HEK293 (cell line): Measurements from ENCODE around the gene PWWP2B.

Source experiments
- CTCF ChIA-PET: fragments of 350-600 bp; formaldehyde crosslinking; extraction: SDS; loops from one replicate; lab custom pipeline; 2021; ENCODE audit warnings: antibody characterized with exemption; lab: Yijun Ruan, JAX
- POLR2A ChIA-PET: fragments of 300-600 bp; formaldehyde crosslinking; extraction: SDS; loops from one replicate; lab custom pipeline; 2020; ENCODE audit warnings: antibody characterized with exemption, inconsistent platforms; lab: Yijun Ruan, JAX
- H3K27ac ChIP-seq: fragments of 200-500 bp; sonication (Bioruptor generic); 2 replicates; pipeline ENCODE4 v1.5.1; 2014; ENCODE audit warnings: low read depth, low read length, control low read depth, inconsistent platforms; ENCODE audit errors: extremely low read depth
- H3K36me3 ChIP-seq, 2 experiments: fragments of 200-500 bp in 1 of 2; sonication (Bioruptor generic) in 1 of 2; 1 replicate in 1 of 2; 2 replicates in 1 of 2; pipeline ENCODE4 v1.5.1; 2014 to 2017; ENCODE audit warnings: inconsistent platforms in 2 of 2, low read length in 2 of 2; ENCODE audit not compliant: control insufficient read depth in 2 of 2, insufficient read depth in 1 of 2
- H3K4me1 ChIP-seq: fragments of 200-500 bp; sonication (Bioruptor generic); 2 replicates; pipeline ENCODE4 v1.5.1; 2014; ENCODE audit warnings: mild to moderate bottlenecking, low read length, inconsistent platforms; ENCODE audit not compliant: control insufficient read depth, insufficient read depth
- H3K4me3 ChIP-seq: 2 replicates; pipeline ENCODE4 v1.5.1; 2011; ENCODE audit warnings: low read depth, mild to moderate bottlenecking, control low read depth, low read length, moderate library complexity
- H3K9me3 ChIP-seq: fragments of 200-500 bp; sonication (Bioruptor generic); 2 replicates; pipeline ENCODE4 v1.5.1; 2014; ENCODE audit warnings: low read depth, low read length, inconsistent platforms; ENCODE audit not compliant: control insufficient read depth, insufficient read depth
- GLIS2 ChIP-seq: fragments of 450-650 bp; formaldehyde crosslinking; IDR thresholded peaks from 2 replicates; pipeline ENCODE4 v1.5.1; 2016; ENCODE audit warnings: missing biosample characterization, missing genetic modification characterization
- KLF10 ChIP-seq: fragments of 450-650 bp; IDR thresholded peaks from 2 replicates; pipeline ENCODE4 v1.5.1; 2018; ENCODE audit warnings: missing biosample characterization, mild to moderate bottlenecking, missing genetic modification characterization
- PATZ1 ChIP-seq: fragments of 450-650 bp; formaldehyde crosslinking; IDR thresholded peaks from 2 replicates; pipeline ENCODE4 v1.5.1; 2016; ENCODE audit warnings: missing biosample characterization, missing genetic modification characterization
- REST ChIP-seq: fragments of 450-650 bp; formaldehyde crosslinking; IDR thresholded peaks from 2 replicates; pipeline ENCODE4 v1.5.1; 2016; ENCODE audit warnings: missing biosample characterization, missing genetic modification characterization
- SCRT2 ChIP-seq: fragments of 450-650 bp; formaldehyde crosslinking; IDR thresholded peaks from 2 replicates; pipeline ENCODE4 v1.5.1; 2016; ENCODE audit warnings: missing biosample characterization, missing genetic modification characterization
- SP2 ChIP-seq: fragments of 450-650 bp; formaldehyde crosslinking; IDR thresholded peaks from 2 replicates; pipeline ENCODE4 v1.5.1; 2016; ENCODE audit warnings: missing biosample characterization, missing genetic modification characterization
- ZBTB1 ChIP-seq: fragments of 450-650 bp; formaldehyde crosslinking; IDR thresholded peaks from 2 replicates; pipeline ENCODE4 v1.5.1; 2016; ENCODE audit warnings: missing biosample characterization, missing genetic modification characterization
- ZBTB44 ChIP-seq: fragments of 450-650 bp; IDR thresholded peaks from 2 replicates; pipeline ENCODE4 v1.5.1; 2018; ENCODE audit warnings: missing biosample characterization, mild to moderate bottlenecking, missing genetic modification characterization
- ZBTB48 ChIP-seq: fragments of 450-650 bp; formaldehyde crosslinking; IDR thresholded peaks from 2 replicates; pipeline ENCODE4 v1.5.1; 2016; ENCODE audit warnings: missing biosample characterization, missing genetic modification characterization
- ZBTB6 ChIP-seq: fragments of 450-650 bp; formaldehyde crosslinking; IDR thresholded peaks from 2 replicates; pipeline ENCODE4 v1.5.1; 2017; ENCODE audit warnings: missing biosample characterization, missing genetic modification characterization
- ZBTB8A ChIP-seq: fragments of 450-650 bp; formaldehyde crosslinking; IDR thresholded peaks from 2 replicates; pipeline ENCODE4 v1.5.1; 2016; ENCODE audit warnings: missing biosample characterization, missing genetic modification characterization
- ZNF132 ChIP-seq: fragments of 450-650 bp; formaldehyde crosslinking; IDR thresholded peaks from 2 replicates; pipeline ENCODE4 v1.5.1; 2017; ENCODE audit warnings: missing biosample characterization, missing genetic modification characterization, borderline replicate concordance
- ZNF23 ChIP-seq: fragments of 450-650 bp; formaldehyde crosslinking; IDR thresholded peaks from 2 replicates; pipeline ENCODE4 v1.5.1; 2016; ENCODE audit warnings: missing biosample characterization, missing genetic modification characterization, borderline replicate concordance
- ZNF239 ChIP-seq: fragments of 450-650 bp; formaldehyde crosslinking; IDR thresholded peaks from 2 replicates; pipeline ENCODE4 v1.5.1; 2016; ENCODE audit warnings: missing biosample characterization, missing genetic modification characterization
- ZNF280C ChIP-seq: fragments of 450-650 bp; formaldehyde crosslinking; IDR thresholded peaks from 2 replicates; pipeline ENCODE4 v1.5.1; 2016; ENCODE audit warnings: missing biosample characterization, missing genetic modification characterization
- ZNF302 ChIP-seq: fragments of 450-650 bp; formaldehyde crosslinking; IDR thresholded peaks from 2 replicates; pipeline ENCODE4 v1.5.1; 2016; ENCODE audit warnings: missing biosample characterization, missing genetic modification characterization, low read depth
- ZNF350 ChIP-seq: fragments of 450-650 bp; formaldehyde crosslinking; IDR thresholded peaks from 2 replicates; pipeline ENCODE4 v1.5.0; 2017; ENCODE audit warnings: missing biosample characterization, mild to moderate bottlenecking, missing genetic modification characterization
- ZNF48 ChIP-seq: fragments of 450-650 bp; formaldehyde crosslinking; IDR thresholded peaks from 2 replicates; pipeline ENCODE4 v1.5.1; 2016; ENCODE audit warnings: missing biosample characterization, missing genetic modification characterization
- ZNF521 ChIP-seq: fragments of 450-650 bp; formaldehyde crosslinking; IDR thresholded peaks from 2 replicates; pipeline ENCODE4 v1.5.1; 2017; ENCODE audit warnings: missing biosample characterization, mild to moderate bottlenecking, missing genetic modification characterization
- ZNF560 ChIP-seq: fragments of 450-650 bp; formaldehyde crosslinking; IDR thresholded peaks from 2 replicates; pipeline ENCODE4 v1.5.1; 2017; ENCODE audit warnings: missing biosample characterization, missing genetic modification characterization, borderline replicate concordance
- ZNF600 ChIP-seq: fragments of 450-650 bp; formaldehyde crosslinking; IDR thresholded peaks from 2 replicates; pipeline ENCODE4 v1.5.1; 2016; ENCODE audit warnings: missing biosample characterization, missing genetic modification characterization
- ZNF624 ChIP-seq: fragments of 450-650 bp; formaldehyde crosslinking; IDR thresholded peaks from 2 replicates; pipeline ENCODE4 v1.5.1; 2017; ENCODE audit warnings: missing biosample characterization, missing genetic modification characterization
- ZNF639 ChIP-seq: fragments of 450-650 bp; formaldehyde crosslinking; IDR thresholded peaks from 2 replicates; pipeline ENCODE4 v1.5.1; 2016; ENCODE audit warnings: missing biosample characterization, missing genetic modification characterization
- ZNF660 ChIP-seq: fragments of 450-650 bp; IDR thresholded peaks from 2 replicates; pipeline ENCODE4 v1.5.1; 2018; ENCODE audit warnings: missing biosample characterization, mild to moderate bottlenecking, missing genetic modification characterization
- ZNF707 ChIP-seq: fragments of 450-650 bp; formaldehyde crosslinking; IDR thresholded peaks from 2 replicates; pipeline ENCODE4 v1.5.1; 2016; ENCODE audit warnings: missing biosample characterization, missing genetic modification characterization
- ZXDB ChIP-seq: fragments of 450-650 bp; formaldehyde crosslinking; IDR thresholded peaks from 2 replicates; pipeline ENCODE4 v1.5.1; 2016; ENCODE audit warnings: missing biosample characterization, missing genetic modification characterization

Gene PWWP2B

GRCh38 chr10:132394936-132395703 is 1.9 kb upstream of the PWWP2B start:
- H3K9me3 ChIP-seq: no peaks in the 10 kb centered on the region
- CTCF ChIA-PET: no interaction called here
- no peaks in the 10 kb centered on the region for H3K36me3 ChIP-seq
- POLR2A ChIA-PET: no interaction called here
- H3K4me3 ChIP-seq: no peak overlapping the region
- H3K27ac ChIP-seq: no peak overlapping the region
- H3K4me1 ChIP-seq: no peaks in the 10 kb centered on the region; the same call in 1 of the 2 replicates
- no peak for TF ChIP-seq ZNF624 (tag by site-specific recombination)
- TF ChIP-seq REST (tag by site-specific recombination): no peak
- TF ChIP-seq PATZ1: peak; percentile 49; the same call in 1 of the 2 replicates
- no peak for TF ChIP-seq KLF10 (tag by site-specific recombination)
- no peak for TF ChIP-seq ZBTB6
- TF ChIP-seq ZNF350: no peak
- TF ChIP-seq ZBTB44: no peak
- no peak for TF ChIP-seq ZBTB1
- TF ChIP-seq ZBTB8A: 0 out of 2 replicates have a peak, but pooled peaks have one; percentile 19
- TF ChIP-seq ZNF707: no peak
- TF ChIP-seq ZNF639 (tag by site-specific recombination): no peak
- no peak for TF ChIP-seq ZBTB48 (tag by site-specific recombination)
- no peak for TF ChIP-seq ZXDB (tag by site-specific recombination)
- no peak for TF ChIP-seq ZNF521 (tag by site-specific recombination)
- 0 out of 2 replicates have a peak, but pooled peaks have one; percentile 15 for TF ChIP-seq SCRT2
- no peak for TF ChIP-seq ZNF560 (tag by site-specific recombination)
- TF ChIP-seq ZNF600: no peak
- no peak for TF ChIP-seq ZNF280C (tag by site-specific recombination)
- TF ChIP-seq ZNF302 (tag by site-specific recombination): no peak
- no peak for TF ChIP-seq ZNF48 (tag by site-specific recombination)
- TF ChIP-seq ZNF239: no peak
- TF ChIP-seq ZNF23 (tag by site-specific recombination): no peak
- TF ChIP-seq SP2 (tag by site-specific recombination): peak; percentile 50; the same call in 1 of the 2 replicates
- TF ChIP-seq ZNF660 (tag by site-specific recombination): no peak
- no peak for TF ChIP-seq ZNF132 (tag by site-specific recombination)
- TF ChIP-seq GLIS2 (tag by site-specific recombination): peak; percentile 61
